WTC11 (cell line): ENCODE results near the gene FAM177B. TPM values are rescaled to one million over a fixed set of nuclear protein-coding genes. Genes with fewer than 3 reads are reported as not detected.
A peak's percentile ranks its signal among the peaks of the same experiment; 100 is the strongest.

Source experiments
- ELF4 ChIP-seq: sonication (generic); formaldehyde crosslinking; IDR thresholded peaks from 2 replicates; pipeline ENCODE4 v1.8.1; 2022; ENCODE audit warnings: low read depth, mild to moderate bottlenecking, moderate library complexity, missing genetic modification reagents
- ESRRA ChIP-seq: sonication (generic); formaldehyde crosslinking; IDR thresholded peaks from 2 replicates; pipeline ENCODE4 v1.8.1; 2022; ENCODE audit warnings: mild to moderate bottlenecking, missing genetic modification reagents, borderline replicate concordance
- FOXK1 ChIP-seq: sonication (generic); formaldehyde crosslinking; IDR thresholded peaks from 2 replicates; pipeline ENCODE4 v1.8.0; 2022; ENCODE audit warnings: mild to moderate bottlenecking, moderate library complexity, missing genetic modification reagents
- IRF2 ChIP-seq: sonication (generic); formaldehyde crosslinking; IDR thresholded peaks from 2 replicates; pipeline ENCODE4 v1.8.0; 2022; ENCODE audit warnings: low read depth, missing genetic modification reagents, borderline replicate concordance
- JUN ChIP-seq: sonication (generic); formaldehyde crosslinking; IDR thresholded peaks from 2 replicates; pipeline ENCODE4 v1.8.0; 2023; ENCODE audit warnings: mild to moderate bottlenecking, missing genetic modification reagents
- OVOL2 ChIP-seq: fragments of 250-450 bp; sonication (Bioruptor Pico); IDR thresholded peaks from 2 replicates; pipeline ENCODE4 v1.9.0; 2021; ENCODE audit warnings: mild to moderate bottlenecking, borderline replicate concordance
- RELA ChIP-seq: sonication (generic); formaldehyde crosslinking; IDR thresholded peaks from 2 replicates; pipeline ENCODE4 v1.8.1; 2022; ENCODE audit warnings: missing genetic modification reagents, mild to moderate bottlenecking, borderline replicate concordance
- SMAD3 ChIP-seq: sonication (generic); formaldehyde crosslinking; IDR thresholded peaks from 2 replicates; pipeline ENCODE4 v1.8.0; 2022; ENCODE audit warnings: missing genetic modification reagents, mild to moderate bottlenecking, borderline replicate concordance
- SOX15 ChIP-seq: fragments of 250-450 bp; sonication (Bioruptor Pico); IDR thresholded peaks from 2 replicates; pipeline ENCODE4 v1.9.0; 2021; ENCODE audit warnings: mild to moderate bottlenecking
- SP1 ChIP-seq: sonication (generic); formaldehyde crosslinking; conservative IDR thresholded peaks from 2 replicates; pipeline ENCODE4 v1.8.1; 2022; ENCODE audit warnings: missing genetic modification reagents
- TCF7 ChIP-seq: sonication (generic); formaldehyde crosslinking; IDR thresholded peaks from 2 replicates; pipeline ENCODE4 v1.8.0; 2022; ENCODE audit warnings: mild to moderate bottlenecking, low read depth, missing genetic modification reagents, moderate library complexity
- TEAD1 ChIP-seq: sonication (generic); formaldehyde crosslinking; IDR thresholded peaks from 2 replicates; pipeline ENCODE4 v1.8.0; 2022; ENCODE audit warnings: mild to moderate bottlenecking, missing genetic modification reagents
- ZNF423 ChIP-seq: fragments of 250-450 bp; sonication (Bioruptor Pico); IDR thresholded peaks from 2 replicates; pipeline ENCODE4 v2.1.2; 2022; ENCODE audit warnings: mild to moderate bottlenecking, moderate library complexity
- total RNA-seq: library from RNA; stranded (reverse); gene quantifications from 3 replicates; pipeline ENCODE4 v1.2.3, GENCODE V29; 2021
- TF ChIP-seq, protein P1 (sequence below): sonication (generic); formaldehyde crosslinking; IDR thresholded peaks from 2 replicates; pipeline ENCODE4 v1.8.1; 2023; ENCODE audit warnings: mild to moderate bottlenecking, moderate library complexity, missing genetic modification reagents
- TF ChIP-seq, protein P2 (sequence below): fragments of 250-450 bp; sonication (Bioruptor Pico); IDR thresholded peaks from 2 replicates; pipeline ENCODE4 v1.9.0; 2021; ENCODE audit warnings: mild to moderate bottlenecking, borderline replicate concordance
- TF ChIP-seq, protein P3 (sequence below): fragments of 250-450 bp; sonication (Bioruptor Pico); IDR thresholded peaks from 2 replicates; pipeline ENCODE4 v2.1.2; 2022; ENCODE audit warnings: mild to moderate bottlenecking, moderate library complexity
- TF ChIP-seq, protein P4 (sequence below): sonication (generic); formaldehyde crosslinking; IDR thresholded peaks from 2 replicates; pipeline ENCODE4 v1.8.0; 2023; ENCODE audit warnings: missing genetic modification reagents, mild to moderate bottlenecking, borderline replicate concordance
- TF ChIP-seq, protein P5 (sequence below): sonication (generic); formaldehyde crosslinking; IDR thresholded peaks from 2 replicates; pipeline ENCODE4 v1.8.1; 2023; ENCODE audit warnings: mild to moderate bottlenecking, missing genetic modification reagents, moderate library complexity
- TF ChIP-seq, protein P6 (sequence below): fragments of 200-600 bp; IDR thresholded peaks from 2 replicates; pipeline ENCODE4 v1.8.0; 2022; ENCODE audit warnings: antibody characterized with exemption
- TF ChIP-seq, protein P7 (sequence below): sonication (generic); formaldehyde crosslinking; IDR thresholded peaks from 2 replicates; pipeline ENCODE4 v1.8.1; 2023; ENCODE audit warnings: mild to moderate bottlenecking, missing genetic modification reagents
- TF ChIP-seq, protein P8 (sequence below): sonication (generic); formaldehyde crosslinking; IDR thresholded peaks from 2 replicates; pipeline ENCODE4 v1.8.1; 2022; ENCODE audit warnings: mild to moderate bottlenecking, moderate library complexity, missing genetic modification reagents

FAM177B gene
- total RNA-seq, 1 experiment from 2014 or later = not detected

DNA sequence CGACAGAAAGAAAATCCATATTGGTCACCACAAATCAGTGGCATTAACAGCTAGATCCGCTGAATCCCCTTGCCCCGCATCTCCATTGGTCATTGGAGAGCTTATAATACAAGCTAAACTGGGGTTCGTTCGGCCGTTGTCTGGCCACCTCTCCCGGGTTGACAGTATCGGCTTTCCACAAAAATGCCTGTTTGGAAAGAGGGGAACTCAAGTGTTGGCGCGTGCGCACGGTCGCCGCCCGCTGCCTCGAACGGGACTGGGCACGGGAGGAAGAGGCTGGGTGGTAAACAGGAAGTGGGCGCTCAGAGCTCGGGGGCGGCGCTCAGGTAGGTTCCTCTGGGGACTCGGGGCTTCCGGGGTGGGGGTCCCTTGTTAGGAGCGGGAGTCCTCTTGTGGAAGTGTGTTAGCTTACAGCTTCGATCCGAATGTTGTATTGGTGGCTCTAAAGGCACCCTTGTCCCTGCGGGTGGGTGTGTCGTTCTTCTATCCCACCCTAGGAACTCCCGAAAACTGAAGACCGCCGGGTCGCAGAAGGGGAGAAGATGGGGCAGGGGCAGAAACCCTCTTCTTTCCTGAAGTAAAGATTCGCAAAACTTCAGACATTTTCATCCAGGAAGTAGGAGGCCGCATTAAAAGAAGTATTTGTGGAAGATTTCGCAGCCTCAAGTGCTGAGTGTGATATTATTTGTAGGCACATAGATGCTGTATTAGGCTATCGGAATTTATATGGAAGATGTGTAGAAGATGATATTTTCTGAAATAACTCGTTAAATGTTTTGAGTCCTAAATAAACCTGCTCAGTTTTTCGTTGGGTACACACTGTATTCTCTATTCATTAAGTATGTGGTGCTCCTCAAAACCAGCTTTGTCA, 23.7 kb upstream of the FAM177B start (continued):
- TF ChIP-seq, protein P1, sequence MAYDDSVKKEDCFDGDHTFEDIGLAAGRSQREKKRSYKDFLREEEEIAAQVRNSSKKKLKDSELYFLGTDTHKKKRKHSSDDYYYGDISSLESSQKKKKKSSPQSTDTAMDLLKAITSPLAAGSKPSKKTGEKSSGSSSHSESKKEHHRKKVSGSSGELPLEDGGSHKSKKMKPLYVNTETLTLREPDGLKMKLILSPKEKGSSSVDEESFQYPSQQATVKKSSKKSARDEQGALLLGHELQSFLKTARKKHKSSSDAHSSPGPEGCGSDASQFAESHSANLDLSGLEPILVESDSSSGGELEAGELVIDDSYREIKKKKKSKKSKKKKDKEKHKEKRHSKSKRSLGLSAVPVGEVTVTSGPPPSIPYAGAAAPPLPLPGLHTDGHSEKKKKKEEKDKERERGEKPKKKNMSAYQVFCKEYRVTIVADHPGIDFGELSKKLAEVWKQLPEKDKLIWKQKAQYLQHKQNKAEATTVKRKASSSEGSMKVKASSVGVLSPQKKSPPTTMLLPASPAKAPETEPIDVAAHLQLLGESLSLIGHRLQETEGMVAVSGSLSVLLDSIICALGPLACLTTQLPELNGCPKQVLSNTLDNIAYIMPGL (CRISPR knock-in tag) = no peak
- TF ChIP-seq ZNF423 (peak; percentile 82), SMAD3 (no peak), RELA (CRISPR knock-in tag) (no peak), ESRRA (CRISPR knock-in tag) (no peak), TEAD1 (CRISPR knock-in tag) (no peak; the same call in 1 of the 2 replicates), TCF7 (CRISPR knock-in tag) (no peak), IRF2 (CRISPR knock-in tag) (no peak), SOX15 (CRISPR knock-in tag) (no peak), SP1 (CRISPR knock-in tag) (peak; percentile 77), ELF4 (CRISPR knock-in tag) (no peak), JUN (CRISPR knock-in tag) (no peak), OVOL2 (CRISPR knock-in tag) (no peak), FOXK1 (peak; percentile 99)
- TF ChIP-seq, protein P2, sequence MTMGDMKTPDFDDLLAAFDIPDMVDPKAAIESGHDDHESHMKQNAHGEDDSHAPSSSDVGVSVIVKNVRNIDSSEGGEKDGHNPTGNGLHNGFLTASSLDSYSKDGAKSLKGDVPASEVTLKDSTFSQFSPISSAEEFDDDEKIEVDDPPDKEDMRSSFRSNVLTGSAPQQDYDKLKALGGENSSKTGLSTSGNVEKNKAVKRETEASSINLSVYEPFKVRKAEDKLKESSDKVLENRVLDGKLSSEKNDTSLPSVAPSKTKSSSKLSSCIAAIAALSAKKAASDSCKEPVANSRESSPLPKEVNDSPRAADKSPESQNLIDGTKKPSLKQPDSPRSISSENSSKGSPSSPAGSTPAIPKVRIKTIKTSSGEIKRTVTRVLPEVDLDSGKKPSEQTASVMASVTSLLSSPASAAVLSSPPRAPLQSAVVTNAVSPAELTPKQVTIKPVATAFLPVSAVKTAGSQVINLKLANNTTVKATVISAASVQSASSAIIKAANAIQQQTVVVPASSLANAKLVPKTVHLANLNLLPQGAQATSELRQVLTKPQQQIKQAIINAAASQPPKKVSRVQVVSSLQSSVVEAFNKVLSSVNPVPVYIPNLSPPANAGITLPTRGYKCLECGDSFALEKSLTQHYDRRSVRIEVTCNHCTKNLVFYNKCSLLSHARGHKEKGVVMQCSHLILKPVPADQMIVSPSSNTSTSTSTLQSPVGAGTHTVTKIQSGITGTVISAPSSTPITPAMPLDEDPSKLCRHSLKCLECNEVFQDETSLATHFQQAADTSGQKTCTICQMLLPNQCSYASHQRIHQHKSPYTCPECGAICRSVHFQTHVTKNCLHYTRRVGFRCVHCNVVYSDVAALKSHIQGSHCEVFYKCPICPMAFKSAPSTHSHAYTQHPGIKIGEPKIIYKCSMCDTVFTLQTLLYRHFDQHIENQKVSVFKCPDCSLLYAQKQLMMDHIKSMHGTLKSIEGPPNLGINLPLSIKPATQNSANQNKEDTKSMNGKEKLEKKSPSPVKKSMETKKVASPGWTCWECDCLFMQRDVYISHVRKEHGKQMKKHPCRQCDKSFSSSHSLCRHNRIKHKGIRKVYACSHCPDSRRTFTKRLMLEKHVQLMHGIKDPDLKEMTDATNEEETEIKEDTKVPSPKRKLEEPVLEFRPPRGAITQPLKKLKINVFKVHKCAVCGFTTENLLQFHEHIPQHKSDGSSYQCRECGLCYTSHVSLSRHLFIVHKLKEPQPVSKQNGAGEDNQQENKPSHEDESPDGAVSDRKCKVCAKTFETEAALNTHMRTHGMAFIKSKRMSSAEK (CRISPR knock-in tag) = no peak
- TF ChIP-seq, protein P3, sequence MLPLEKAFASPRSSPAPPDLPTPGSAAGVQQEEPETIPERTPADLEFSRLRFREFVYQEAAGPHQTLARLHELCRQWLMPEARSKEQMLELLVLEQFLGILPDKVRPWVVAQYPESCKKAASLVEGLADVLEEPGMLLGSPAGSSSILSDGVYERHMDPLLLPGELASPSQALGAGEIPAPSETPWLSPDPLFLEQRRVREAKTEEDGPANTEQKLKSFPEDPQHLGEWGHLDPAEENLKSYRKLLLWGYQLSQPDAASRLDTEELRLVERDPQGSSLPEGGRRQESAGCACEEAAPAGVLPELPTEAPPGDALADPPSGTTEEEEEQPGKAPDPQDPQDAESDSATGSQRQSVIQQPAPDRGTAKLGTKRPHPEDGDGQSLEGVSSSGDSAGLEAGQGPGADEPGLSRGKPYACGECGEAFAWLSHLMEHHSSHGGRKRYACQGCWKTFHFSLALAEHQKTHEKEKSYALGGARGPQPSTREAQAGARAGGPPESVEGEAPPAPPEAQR = no peak
- TF ChIP-seq, protein P4, sequence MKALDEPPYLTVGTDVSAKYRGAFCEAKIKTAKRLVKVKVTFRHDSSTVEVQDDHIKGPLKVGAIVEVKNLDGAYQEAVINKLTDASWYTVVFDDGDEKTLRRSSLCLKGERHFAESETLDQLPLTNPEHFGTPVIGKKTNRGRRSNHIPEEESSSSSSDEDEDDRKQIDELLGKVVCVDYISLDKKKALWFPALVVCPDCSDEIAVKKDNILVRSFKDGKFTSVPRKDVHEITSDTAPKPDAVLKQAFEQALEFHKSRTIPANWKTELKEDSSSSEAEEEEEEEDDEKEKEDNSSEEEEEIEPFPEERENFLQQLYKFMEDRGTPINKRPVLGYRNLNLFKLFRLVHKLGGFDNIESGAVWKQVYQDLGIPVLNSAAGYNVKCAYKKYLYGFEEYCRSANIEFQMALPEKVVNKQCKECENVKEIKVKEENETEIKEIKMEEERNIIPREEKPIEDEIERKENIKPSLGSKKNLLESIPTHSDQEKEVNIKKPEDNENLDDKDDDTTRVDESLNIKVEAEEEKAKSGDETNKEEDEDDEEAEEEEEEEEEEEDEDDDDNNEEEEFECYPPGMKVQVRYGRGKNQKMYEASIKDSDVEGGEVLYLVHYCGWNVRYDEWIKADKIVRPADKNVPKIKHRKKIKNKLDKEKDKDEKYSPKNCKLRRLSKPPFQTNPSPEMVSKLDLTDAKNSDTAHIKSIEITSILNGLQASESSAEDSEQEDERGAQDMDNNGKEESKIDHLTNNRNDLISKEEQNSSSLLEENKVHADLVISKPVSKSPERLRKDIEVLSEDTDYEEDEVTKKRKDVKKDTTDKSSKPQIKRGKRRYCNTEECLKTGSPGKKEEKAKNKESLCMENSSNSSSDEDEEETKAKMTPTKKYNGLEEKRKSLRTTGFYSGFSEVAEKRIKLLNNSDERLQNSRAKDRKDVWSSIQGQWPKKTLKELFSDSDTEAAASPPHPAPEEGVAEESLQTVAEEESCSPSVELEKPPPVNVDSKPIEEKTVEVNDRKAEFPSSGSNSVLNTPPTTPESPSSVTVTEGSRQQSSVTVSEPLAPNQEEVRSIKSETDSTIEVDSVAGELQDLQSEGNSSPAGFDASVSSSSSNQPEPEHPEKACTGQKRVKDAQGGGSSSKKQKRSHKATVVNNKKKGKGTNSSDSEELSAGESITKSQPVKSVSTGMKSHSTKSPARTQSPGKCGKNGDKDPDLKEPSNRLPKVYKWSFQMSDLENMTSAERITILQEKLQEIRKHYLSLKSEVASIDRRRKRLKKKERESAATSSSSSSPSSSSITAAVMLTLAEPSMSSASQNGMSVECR (CRISPR knock-in tag) = no peak
- TF ChIP-seq, protein P5, sequence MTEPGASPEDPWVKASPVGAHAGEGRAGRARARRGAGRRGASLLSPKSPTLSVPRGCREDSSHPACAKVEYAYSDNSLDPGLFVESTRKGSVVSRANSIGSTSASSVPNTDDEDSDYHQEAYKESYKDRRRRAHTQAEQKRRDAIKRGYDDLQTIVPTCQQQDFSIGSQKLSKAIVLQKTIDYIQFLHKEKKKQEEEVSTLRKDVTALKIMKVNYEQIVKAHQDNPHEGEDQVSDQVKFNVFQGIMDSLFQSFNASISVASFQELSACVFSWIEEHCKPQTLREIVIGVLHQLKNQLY = no peak
- TF ChIP-seq, protein P6, sequence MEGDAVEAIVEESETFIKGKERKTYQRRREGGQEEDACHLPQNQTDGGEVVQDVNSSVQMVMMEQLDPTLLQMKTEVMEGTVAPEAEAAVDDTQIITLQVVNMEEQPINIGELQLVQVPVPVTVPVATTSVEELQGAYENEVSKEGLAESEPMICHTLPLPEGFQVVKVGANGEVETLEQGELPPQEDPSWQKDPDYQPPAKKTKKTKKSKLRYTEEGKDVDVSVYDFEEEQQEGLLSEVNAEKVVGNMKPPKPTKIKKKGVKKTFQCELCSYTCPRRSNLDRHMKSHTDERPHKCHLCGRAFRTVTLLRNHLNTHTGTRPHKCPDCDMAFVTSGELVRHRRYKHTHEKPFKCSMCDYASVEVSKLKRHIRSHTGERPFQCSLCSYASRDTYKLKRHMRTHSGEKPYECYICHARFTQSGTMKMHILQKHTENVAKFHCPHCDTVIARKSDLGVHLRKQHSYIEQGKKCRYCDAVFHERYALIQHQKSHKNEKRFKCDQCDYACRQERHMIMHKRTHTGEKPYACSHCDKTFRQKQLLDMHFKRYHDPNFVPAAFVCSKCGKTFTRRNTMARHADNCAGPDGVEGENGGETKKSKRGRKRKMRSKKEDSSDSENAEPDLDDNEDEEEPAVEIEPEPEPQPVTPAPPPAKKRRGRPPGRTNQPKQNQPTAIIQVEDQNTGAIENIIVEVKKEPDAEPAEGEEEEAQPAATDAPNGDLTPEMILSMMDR = no peak
- TF ChIP-seq, protein P7, sequence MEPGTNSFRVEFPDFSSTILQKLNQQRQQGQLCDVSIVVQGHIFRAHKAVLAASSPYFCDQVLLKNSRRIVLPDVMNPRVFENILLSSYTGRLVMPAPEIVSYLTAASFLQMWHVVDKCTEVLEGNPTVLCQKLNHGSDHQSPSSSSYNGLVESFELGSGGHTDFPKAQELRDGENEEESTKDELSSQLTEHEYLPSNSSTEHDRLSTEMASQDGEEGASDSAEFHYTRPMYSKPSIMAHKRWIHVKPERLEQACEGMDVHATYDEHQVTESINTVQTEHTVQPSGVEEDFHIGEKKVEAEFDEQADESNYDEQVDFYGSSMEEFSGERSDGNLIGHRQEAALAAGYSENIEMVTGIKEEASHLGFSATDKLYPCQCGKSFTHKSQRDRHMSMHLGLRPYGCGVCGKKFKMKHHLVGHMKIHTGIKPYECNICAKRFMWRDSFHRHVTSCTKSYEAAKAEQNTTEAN = no peak
- TF ChIP-seq, protein P8, sequence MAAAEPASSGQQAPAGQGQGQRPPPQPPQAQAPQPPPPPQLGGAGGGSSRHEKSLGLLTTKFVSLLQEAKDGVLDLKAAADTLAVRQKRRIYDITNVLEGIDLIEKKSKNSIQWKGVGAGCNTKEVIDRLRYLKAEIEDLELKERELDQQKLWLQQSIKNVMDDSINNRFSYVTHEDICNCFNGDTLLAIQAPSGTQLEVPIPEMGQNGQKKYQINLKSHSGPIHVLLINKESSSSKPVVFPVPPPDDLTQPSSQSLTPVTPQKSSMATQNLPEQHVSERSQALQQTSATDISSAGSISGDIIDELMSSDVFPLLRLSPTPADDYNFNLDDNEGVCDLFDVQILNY (CRISPR knock-in tag) = no peak
